NCI-H526 (cell line): ENCODE data around the gene VWA1.
"Not testable (repeated sequence)": the region's sequence is repeated elsewhere in the genome, so short reads cannot be mapped to it uniquely, and the experiment has no call there.

ENCODE experiments used
- DNase-seq, 2 experiments: peaks; one replicate each; lab custom pipeline; 2025; lab: John Stamatoyannopoulos, UW

VWA1 gene

DNA sequence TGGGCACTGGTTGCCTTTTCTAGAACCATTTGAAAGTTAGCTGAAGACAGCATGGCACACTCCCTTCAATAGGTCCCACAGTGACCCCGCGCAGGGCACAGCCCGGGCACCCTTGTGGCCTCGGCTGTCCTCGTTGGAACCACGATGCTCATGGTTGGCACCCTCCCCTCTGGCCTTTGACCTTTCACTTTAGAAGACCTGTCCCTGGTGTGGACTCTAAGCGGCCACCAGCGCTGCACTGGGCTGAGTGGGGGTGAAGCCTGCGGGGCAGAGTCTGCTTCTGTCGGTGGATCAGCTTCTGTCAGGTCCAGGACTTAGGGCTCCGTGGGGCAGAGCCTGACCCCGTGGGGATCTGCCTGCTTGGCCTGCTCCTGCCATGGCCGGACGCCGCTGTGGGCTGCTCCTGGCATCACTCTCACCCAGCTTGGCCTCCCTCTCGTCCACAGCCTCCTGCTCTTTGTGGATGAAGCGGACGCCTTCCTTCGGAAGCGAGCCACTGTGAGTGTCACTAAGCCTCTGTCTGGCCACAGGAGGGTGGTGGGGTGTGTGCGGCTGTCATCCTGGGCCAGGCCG lies 21.3 kb downstream of the VWA1 start:
- DNase-seq = not testable (repeated sequence)

DNA sequence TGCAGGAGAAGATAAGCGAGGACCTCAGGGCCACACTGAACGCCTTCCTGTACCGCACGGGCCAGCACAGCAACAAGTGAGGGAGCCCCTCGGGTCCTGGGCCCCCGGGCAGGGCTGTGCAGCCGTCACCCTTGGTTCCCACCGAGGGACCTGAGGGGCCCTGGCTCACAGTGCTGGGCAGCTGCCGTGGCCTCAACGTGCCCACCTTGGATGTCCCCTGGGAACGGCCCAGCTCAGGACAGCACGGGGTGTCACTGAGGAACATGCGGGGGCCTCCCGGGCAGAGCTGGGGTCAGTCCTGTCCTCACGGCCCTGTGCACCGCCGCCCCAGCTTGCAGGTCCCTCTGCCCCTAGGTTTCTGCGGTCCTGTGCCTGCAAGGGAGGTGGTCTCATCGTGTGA lies 23.7 kb downstream of the VWA1 start:
- not testable (repeated sequence) for DNase-seq

DNA sequence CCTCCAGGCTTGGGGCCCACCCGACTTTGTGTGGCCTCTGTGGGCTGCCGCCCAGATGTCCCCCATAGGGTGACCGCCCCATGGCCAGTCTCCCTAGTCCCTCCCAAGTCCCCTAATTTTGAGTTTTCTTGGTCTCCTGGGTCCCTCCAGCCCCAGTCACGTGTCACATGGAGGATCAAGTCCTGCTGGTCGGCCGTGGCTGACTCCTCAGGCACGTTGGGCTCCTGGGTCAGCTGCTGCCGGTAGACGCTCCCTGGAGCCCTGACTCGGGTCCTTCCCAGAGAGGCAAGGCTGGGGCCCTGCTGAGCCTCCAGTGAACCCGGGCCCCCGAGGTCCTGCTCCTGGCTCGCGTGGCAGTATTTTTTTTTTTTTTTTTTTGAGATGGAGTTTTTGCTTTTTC lies 24.2 kb downstream of the VWA1 start:
- not testable (repeated sequence) for DNase-seq

DNA sequence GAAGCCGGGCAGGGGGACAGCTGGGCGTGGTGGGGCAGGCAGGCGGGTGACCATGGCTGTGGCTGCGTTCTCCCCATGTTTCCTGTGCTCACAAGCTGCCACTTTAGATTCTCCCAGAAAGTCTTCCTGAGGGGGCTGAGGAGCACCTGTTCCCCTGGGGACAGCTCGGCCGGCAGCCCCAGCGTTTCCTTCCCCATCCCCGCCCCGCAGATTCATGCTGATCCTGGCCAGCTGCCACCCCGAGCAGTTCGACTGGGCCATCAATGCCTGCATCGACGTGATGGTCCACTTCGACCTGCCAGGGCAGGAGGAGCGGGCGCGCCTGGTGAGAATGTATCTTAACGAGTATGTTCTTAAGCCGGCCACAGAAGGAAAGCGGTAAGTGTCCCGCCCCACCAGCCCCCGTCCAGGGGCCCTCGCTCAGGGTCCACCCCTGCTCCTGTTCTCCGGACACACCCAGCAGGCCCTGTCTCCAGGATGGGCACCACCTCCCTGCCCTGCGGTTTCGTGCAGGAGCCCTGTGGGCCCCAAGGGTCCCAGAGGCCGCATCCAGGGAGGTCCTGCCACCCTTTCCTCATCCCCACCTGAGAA lies 25.1 kb downstream of the VWA1 start:
- no peak for DNase-seq

DNA sequence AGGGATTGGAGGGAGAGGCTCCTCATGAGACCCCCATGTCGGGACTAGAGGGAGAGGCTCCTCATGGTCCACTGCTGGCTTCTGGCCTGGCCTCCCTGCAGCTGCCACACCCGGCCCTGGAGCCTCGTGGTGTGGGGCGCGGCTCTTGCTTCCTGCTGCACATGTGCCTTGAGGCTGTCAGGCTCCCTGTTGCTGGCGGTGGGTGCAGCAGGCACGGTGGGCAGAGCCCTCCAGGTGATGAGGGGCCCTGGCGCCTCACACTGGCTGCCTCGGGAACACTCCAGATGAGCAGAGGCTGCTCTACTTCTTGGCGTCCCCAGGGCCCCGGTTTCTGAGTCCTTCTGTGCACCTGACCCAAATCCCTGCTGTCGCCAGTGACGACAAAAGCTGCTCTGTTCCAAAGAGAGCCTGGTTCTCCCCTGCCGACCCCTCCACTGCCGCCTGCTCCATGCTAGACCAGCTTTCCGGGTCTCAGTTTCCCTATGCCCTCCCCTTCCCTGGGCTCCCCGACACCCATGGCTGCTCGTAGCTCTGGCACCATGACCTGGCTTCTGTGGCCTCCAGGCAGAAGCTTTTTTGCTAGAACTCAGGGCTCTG lies 26.3 kb downstream of the VWA1 start:
- no peak for DNase-seq

DNA sequence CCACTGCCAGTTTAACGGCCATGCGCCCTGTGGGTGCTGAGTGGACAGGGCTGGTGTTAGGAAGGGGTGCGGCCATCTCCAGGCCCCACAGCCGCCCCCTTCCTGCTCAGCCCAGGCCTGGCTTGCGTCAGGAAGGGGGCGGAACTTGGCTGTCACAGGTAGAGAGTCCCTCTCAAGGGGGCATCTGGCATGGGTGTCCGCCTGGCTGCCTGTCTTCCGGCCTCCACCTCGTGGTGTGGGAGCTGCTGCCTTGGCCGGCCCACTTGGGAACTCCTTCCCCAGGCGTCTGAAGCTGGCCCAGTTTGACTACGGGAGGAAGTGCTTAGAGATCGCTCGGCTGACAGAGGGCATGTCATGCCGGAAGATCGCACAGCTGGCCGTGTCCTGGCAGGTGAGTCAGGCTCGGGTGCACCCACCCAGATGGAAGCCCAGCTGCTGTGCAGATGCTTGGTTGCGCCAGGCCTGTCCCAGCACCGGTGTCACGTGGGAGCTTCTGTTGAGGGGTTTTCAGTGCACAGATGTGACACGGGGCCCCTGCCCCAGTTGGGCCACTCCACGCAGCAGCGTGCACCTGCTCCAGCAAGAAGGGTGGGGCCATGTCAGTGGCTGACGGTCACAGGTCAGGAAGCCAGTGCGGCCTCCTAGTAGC lies 27.0 kb downstream of the VWA1 start:
- no peak for DNase-seq

DNA sequence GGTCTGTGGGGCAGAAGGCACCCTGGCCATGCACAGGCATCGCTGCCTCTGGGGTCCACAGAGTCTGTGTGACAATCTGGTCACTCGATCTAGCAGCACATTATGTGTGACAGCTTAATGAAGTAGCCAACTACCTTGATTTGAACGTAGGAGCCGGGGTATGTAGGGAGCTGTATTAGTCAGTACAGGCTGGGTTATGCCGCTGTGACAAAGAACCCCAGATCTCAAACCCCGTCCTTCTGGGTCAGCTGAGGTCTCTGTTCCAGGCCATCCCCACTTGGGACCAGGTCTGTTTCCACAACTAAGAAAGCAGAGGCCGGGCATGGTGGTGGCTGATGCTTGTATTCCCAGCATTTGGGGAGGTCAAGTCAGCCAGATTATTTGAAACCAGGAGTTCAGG lies 27.8 kb downstream of the VWA1 start:
- no peak for DNase-seq

DNA sequence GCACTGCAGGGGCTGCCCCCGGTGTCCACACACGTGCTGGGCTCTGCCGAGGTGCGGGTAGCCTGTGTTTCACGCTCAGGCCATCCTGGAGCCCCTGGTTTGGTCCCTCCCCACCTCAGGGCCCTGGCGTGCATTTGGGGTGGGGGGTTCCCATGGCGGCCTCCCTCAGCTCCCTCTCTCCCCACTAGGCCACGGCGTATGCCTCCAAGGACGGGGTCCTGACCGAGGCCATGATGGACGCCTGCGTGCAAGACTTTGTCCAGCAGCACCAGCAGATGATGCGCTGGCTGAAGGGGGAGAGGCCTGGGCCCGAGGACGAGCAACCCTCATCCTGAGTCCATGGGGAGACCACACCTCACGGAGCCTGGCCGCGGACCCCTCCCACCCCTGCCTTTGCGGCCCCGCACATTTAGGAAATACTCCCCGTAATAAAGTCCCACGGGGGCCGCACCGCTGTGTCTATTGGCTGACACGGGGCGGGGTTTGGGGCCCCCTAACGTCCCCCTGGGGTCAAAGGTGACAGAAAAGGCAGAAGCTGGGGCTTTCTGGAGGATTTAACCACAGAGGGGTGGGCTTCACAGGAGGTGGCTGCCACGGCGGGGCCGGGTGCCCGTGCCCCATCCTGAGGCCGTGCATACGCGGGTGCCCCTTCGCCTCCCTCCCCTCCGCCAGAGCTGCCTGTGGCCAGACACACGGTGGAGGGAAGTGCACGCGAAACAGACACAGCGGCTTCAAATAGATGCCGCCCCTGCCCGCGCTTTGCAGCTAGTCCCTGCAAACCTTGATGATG lies 32.9 kb downstream of the VWA1 start:
- not testable (repeated sequence) for DNase-seq

DNA sequence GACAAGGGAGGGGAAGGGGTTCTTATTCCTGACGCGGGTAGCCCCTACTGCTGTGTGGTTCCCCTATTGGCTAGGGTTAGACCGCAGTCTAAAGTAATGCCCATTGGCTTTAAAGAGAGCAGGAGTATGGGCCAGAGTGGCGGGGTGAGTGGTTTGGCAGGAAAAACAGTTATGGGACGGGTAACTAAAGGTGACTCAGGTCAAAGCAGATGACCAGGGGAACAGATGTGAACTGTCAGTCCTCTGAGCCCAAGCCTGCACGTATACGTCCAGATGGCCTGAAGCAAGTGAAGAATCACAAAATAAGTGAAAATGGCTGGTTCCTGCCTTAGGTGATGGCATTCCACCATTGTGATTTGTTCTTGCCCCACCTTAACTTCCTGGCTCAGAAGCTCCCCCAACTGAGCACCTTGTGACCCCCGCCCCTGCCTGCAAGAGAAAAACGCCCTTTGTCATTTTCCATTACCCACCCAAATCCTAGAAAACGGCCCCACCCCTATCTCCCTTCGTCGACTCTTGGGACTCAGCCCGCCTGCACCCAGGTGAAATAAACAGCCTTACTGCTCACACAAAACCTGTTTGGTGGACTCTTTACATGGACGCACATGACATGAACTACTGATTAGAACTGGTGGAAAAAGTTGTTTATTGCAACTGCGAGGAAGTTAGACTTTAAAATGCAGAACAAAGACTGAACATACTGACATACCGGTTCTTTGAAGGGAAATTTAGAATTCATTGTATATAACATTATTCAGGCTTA lies 35.3 kb downstream of the VWA1 start:
- DNase-seq = peak in 1 of 2 experiments; percentile 16

DNA sequence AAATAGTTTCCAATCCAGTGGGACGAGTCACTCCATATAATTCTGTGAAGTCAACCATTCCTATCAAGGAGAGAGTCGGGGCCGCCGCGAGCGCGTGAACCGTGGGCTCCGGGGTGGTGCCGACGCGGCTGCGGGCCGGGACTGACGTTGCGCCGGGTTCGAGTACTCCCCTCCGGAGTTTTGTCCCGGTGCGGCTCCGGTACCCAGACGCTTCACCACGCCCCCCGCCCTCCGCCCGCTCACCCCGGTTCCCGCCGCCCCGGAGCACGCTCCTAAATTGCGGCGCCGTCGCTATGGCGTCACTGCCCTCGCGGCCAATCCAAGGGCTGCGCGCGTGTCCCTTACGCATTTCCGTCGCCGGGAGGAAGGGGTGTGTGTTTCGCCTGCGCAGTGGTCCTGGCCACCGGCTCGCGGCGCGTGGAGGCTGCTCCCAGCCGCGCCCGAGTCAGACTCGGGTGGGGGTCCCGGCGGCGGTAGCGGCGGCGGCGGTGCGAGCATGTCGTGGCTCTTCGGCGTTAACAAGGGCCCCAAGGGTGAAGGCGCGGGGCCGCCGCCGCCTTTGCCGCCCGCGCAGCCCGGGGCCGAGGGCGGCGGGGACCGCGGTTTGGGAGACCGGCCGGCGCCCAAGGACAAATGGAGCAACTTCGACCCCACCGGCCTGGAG lies 36.0 kb downstream of the VWA1 start, which contains the start of gene ATAD3B:
TSS of gene ATAD3B (plus strand) at position 377 of the 664 bp plus-strand sequence. CDS start at position 497, 120 bp downstream.
- peak; percentile 82 to 96 for DNase-seq

DNA sequence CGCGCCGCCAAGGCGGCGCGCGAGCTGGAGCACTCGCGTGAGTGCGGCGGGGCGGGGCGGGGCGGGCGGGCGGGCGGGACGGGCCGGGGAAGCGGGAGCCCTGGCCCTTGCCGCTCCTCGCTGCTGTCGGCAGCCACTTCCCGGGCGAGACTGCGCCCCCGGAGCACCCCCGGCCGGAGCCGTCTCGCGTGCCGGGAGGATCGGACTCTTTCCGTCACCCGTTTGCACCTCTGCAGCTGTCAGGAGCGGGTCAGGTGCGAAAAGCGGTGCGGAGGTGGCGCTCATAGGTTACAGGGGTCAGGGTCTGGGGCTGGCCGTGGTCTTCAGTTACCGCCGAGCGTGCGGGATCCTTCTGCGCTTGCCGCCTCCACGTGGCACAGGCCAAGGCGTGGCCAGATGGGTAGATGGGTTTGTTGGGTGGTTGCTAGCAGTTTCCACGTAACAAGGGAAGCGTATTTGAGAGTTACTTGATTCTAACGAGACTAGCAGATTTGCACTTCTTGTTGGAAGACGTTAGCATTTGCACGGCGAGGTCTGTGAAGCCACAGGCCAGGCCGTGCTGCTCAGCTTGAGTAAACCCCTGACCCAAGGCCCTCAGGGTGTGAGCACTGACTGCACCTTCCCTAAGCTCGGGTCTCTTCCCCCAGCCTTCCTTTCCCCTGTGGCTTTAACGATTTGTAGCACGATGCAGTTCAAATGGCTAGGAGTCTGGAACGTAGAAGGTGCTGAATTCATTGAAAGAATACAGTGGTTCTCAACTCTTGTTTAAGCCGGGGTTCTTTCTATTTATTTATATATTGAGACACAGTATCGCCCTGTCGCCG lies 36.8 kb downstream of the VWA1 start:
- DNase-seq = not testable (repeated sequence)

DNA sequence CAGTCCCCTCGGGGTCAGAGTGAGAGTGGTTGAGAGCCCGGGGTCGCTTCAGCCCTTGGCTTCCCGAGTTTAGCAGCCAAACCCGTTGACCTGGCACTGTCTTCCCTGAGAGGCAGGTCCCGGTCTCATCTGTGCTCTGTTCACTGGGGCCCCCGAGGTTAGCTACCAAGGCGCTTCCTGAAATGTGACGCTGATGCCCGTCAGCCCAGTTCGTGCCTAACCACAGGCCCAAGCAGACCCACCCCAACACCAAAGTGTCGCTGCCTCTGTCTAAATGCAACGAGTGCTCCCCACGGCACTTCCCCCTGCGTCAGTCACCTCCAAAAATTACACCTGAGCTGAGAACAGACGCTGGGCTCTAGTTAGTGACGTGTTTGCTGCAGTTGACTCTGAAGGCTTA lies 40.5 kb downstream of the VWA1 start:
- not testable (repeated sequence) for DNase-seq

DNA sequence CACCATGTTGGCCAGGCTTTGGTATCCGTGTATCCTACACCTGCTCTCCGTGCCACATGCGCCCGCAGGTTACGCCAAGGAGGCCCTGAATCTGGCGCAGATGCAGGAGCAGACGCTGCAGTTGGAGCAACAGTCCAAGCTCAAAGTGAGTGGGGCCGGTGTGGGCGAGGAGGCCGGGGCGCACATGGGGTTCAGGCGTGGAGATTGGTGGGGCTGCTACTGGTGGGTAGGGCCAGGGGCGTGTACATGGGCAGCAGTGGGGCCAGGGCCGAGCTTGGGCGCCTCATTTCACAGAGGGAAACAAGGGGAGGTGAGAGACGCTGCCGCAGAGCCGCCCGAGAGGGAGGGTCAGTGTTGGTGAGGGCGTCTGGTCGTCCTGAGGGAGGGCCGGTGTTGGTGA lies 41.7 kb downstream of the VWA1 start:
- no peak for DNase-seq

DNA sequence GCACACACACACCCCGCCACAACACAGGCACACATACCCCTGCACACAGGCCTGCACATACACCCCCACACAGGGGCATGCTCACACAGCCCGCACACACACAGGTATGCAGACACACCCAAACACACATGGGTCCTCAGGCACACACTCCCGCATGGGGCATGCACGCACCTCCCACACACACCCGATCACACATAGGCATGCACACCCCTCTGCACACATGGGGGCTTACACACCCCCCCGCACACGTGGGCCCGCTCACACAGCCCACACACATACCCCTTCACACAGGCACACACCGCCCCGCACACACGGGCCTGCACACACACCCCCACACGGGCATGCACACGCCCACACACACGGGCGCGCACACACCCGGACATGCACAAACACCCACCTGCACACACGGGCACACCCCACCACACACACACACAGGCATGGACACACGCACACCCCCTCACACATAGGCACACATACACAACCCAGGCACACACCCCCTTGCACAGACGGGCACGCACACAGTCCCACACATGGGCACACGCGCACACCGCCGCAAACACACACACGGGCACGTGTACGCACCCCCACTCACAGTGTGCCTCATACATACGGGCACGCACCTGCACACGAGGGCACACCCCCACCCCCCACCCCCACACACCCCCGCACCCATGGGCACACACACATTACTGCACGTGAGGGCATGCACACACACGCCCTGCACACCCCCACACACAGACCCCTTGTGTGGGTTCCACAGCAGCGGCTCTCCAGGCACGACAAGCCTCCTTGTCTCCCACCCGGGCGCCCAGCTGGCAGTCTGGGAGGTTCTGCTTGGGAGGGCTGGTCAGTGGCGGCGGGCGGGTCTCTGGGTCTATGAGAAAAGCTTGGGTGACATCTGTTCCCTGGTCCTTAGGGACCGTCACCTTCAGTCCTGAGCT lies 44.3 kb downstream of the VWA1 start:
- DNase-seq = no peak

DNA sequence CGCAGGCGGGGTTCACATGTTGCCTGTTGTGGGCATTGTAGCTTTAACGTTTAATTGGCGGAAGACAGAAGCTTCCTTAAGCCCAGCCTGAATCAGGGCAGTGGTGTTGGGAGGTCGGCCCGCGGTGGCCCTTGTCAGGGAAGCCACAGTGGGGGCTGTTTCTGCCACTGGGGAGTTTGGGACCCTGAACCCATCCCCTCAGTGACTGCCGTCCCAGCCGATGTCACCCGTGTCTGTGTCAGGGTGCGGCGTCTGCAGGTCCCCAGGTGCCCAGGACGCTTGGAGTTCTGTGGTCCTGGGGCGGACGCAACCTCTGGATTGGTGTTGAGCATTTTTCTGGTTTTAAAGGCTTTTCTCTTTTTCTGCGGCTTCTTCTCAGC lies 45.0 kb downstream of the VWA1 start:
- not testable (repeated sequence) for DNase-seq

DNA sequence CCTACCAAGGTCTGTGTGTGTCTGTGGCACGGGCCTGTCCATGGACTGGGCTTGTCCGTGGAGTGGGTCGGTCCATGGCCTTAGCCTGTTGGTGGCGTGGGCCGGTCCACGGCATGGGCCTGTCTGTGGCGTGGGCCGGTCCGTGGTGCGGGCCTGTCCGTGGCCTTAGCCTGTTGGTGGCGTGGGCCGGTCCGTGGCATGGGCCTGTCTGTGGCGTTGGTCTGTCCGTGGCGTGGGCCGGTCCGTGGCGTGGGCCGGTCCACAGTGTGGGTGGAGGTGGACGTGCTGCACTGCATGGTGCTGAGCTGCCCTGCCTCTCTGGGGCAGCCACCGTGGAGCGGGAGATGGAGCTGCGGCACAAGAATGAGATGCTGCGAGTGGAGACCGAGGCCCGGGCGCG lies 46.3 kb downstream of the VWA1 start:
- not testable (repeated sequence) for DNase-seq

DNA sequence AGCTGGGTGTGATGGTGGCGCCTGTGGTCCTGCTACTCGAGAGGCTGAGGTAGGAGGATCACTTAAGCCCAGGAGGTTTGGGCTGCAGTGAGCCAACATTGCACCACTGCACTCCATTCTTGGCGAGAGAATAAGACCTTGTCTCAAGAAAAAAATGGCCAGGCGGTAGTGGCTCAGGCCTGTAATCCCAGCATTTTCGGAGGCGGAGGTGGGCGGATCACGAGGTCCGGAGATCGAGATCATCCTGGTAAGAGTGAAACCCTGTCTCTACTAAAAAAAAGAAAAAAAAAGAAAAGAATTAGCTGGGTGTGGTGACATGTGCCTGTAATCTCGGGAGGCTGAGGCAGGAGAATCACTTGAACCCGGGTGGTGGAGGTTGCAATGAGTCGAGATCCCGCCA lies 47.4 kb downstream of the VWA1 start:
- DNase-seq = no peak

DNA sequence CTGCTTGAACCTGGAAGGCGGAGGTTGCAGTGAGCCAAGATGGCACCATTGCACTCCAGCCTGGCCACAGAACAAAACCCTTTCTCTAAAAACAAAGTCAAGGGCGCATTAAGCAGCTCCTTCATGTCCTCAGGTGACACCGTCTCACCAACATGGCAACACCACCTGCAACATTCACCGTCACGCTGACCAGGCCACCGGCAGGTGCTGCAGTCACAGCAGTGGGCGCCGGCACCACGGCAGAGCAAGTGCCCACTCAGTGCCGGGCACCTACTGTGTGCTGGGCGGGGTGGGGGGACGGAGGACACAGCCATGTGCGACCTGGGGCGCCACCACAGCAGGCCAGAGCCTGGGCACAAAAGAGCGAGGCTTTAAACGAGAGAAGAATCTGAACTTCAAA lies 48.2 kb downstream of the VWA1 start:
- DNase-seq = no peak
